ENCODE results near the gene PTPRZ1. TPM values are rescaled to one million over a fixed set of nuclear protein-coding genes. Genes with fewer than 3 reads are reported as not detected.

The PTPRZ1 gene
- total RNA-seq, 1 donor from 2014 or later = not detected

- TF ChIP-seq CTCF (conservative IDR thresholded peaks at IDR 0.05; ENCODE audit: low read depth, low read length) = no peak
- no peak overlapping the region for H3K4me3 ChIP-seq (ENCODE audit: low read depth, low read length)
- DNase-seq (ENCODE audit: low read depth) = no peak
Observed at GRCh38 chr7:122068999-122069398, 196.0 kb downstream of the PTPRZ1 start.

- TF ChIP-seq CTCF (conservative IDR thresholded peaks at IDR 0.05; ENCODE audit: low read depth, low read length) = no peak
- H3K4me3 ChIP-seq (ENCODE audit: low read depth, low read length) = no peak overlapping the region
- DNase-seq (ENCODE audit: low read depth) = no peak
Observed at GRCh38 chr7:122070062-122070461, 197.1 kb downstream of the PTPRZ1 start.

GRCh38 chr7:122070834-122071233 is 197.9 kb downstream of the PTPRZ1 start:
- no peak for DNase-seq (ENCODE audit: low read depth)
- no peak for TF ChIP-seq CTCF (conservative IDR thresholded peaks at IDR 0.05; ENCODE audit: low read depth, low read length)
- no peak overlapping the region for H3K4me3 ChIP-seq (ENCODE audit: low read depth, low read length)

GRCh38 chr7:122072272-122072671 is 199.3 kb downstream of the PTPRZ1 start:
- no peak overlapping the region for H3K4me3 ChIP-seq (ENCODE audit: low read depth, low read length)
- TF ChIP-seq CTCF (conservative IDR thresholded peaks at IDR 0.05; ENCODE audit: low read depth, low read length) = no peak

GRCh38 chr7:122072924-122073599 is 200.1 kb downstream of the PTPRZ1 start:
- TF ChIP-seq CTCF (conservative IDR thresholded peaks at IDR 0.05; ENCODE audit: low read depth, low read length) = no peak
- DNase-seq (ENCODE audit: low read depth) = no peak
- H3K4me3 ChIP-seq (ENCODE audit: low read depth, low read length) = no peak overlapping the region

More at GRCh38 chr7:122072272-122072671, 199.3 kb downstream of the PTPRZ1 start:
- no peak for DNase-seq (ENCODE audit: low read depth)

- TF ChIP-seq CTCF (conservative IDR thresholded peaks at IDR 0.05; ENCODE audit: low read depth, low read length) = no peak
- no peak overlapping the region for H3K4me3 ChIP-seq (ENCODE audit: low read depth, low read length)
- no peak for DNase-seq (ENCODE audit: low read depth)
Observed at GRCh38 chr7:122073635-122074034, 200.7 kb downstream of the PTPRZ1 start.

- no peak overlapping the region for H3K4me3 ChIP-seq (ENCODE audit: low read depth, low read length)
- no peak for DNase-seq (ENCODE audit: low read depth)
- TF ChIP-seq CTCF (conservative IDR thresholded peaks at IDR 0.05; ENCODE audit: low read depth, low read length) = no peak
Observed at GRCh38 chr7:122082160-122082559, 209.2 kb downstream of the PTPRZ1 start.

Data from epithelial cell of proximal tubule (primary cell).